ENCODE data around the gene TMEM272.

Gene TMEM272

GRCh38 chr13:51803422-51804294 lies 41.3 kb downstream of the TMEM272 start, which contains the start of gene DHRS12:
TSS of gene DHRS12 (minus strand) at chr13:51804163. CDS start at chr13:51799659, 4,504 bp downstream.
- DNase-seq, result peak; percentile 54 to 71

GRCh38 chr13:51802631-51803418 lies 42.2 kb downstream of the TMEM272 start:
- DNase-seq, result no peak

GRCh38 chr13:51801631-51802099 lies 43.3 kb downstream of the TMEM272 start:
- DNase-seq, result no peak

- DNase-seq, result no peak
Measured at GRCh38 chr13:51800486-51800885, 44.5 kb downstream of the TMEM272 start.

- no peak for DNase-seq
Measured at GRCh38 chr13:51799261-51799660, 45.7 kb downstream of the TMEM272 start.

- peak in 1 of 2 experiments; percentile 52 for DNase-seq
Measured at GRCh38 chr13:51797664-51798488, 47.1 kb downstream of the TMEM272 start.

GRCh38 chr13:51796546-51796945 lies 48.4 kb downstream of the TMEM272 start:
- no peak for DNase-seq

GRCh38 chr13:51795419-51795818 lies 49.6 kb downstream of the TMEM272 start:
- no peak for DNase-seq

GRCh38 chr13:51794964-51795363 lies 50.0 kb downstream of the TMEM272 start:
- no peak for DNase-seq

- peak in 1 of 2 experiments; percentile 35 for DNase-seq
Measured at GRCh38 chr13:51793570-51794271, 51.3 kb downstream of the TMEM272 start.

GRCh38 chr13:51786425-51787265 lies 58.3 kb downstream of the TMEM272 start:
- DNase-seq, result no peak

GRCh38 chr13:51785712-51786424 lies 59.1 kb downstream of the TMEM272 start:
- DNase-seq, result no peak

- DNase-seq, result no peak
Measured at GRCh38 chr13:51784097-51784496, 60.9 kb downstream of the TMEM272 start.

- DNase-seq, result no peak
Measured at GRCh38 chr13:51783428-51784094, 61.4 kb downstream of the TMEM272 start.

- no peak for DNase-seq
Measured at GRCh38 chr13:51782026-51782710, 62.8 kb downstream of the TMEM272 start.

- DNase-seq, result peak in 1 of 2 experiments; percentile 8
Measured at GRCh38 chr13:51781246-51782022, 63.5 kb downstream of the TMEM272 start.

GRCh38 chr13:51780099-51780498 lies 64.9 kb downstream of the TMEM272 start:
- no peak for DNase-seq

GRCh38 chr13:51778392-51778791 lies 66.6 kb downstream of the TMEM272 start:
- DNase-seq, result no peak
